GM12892 (cell line): Measurements from ENCODE around the gene CORO2A.
A peak's percentile ranks its signal among the peaks of the same experiment; 100 is the strongest.
"Not testable (repeated sequence)": the region's sequence is repeated elsewhere in the genome, so short reads cannot be mapped to it uniquely, and the experiment has no call there.

Experiments
- DNase-seq: peaks from one replicate; pipeline ENCODE4 v3.0.0; 2011; ENCODE audit not compliant: insufficient read length
- FAIRE-seq: peaks from 2 replicates; lab custom pipeline; 2011; peaks lifted over from hg19 to GRCh38; lab: Jason Lieb, UNC
- POLR2A ChIP-seq: IDR thresholded peaks from 2 replicates; pipeline ENCODE4 v1.6.1; 2011; ENCODE audit warnings: low read depth, low read length, control low read depth
- POLR2AphosphoS5 ChIP-seq: IDR thresholded peaks from 2 replicates; pipeline ENCODE4 v1.6.1; 2011; ENCODE audit warnings: low read depth, low read length, control low read depth
- TAF1 ChIP-seq: IDR thresholded peaks from 2 replicates; pipeline ENCODE4 v1.6.1; 2011; ENCODE audit warnings: low read depth, mild to moderate bottlenecking, control low read depth, low read length, borderline replicate concordance

The CORO2A gene

GRCh38 chr9:98132806-98133631 is 59.4 kb downstream of the CORO2A start:
- DNase-seq: no peak
- TF ChIP-seq POLR2A (no peak), TAF1 (no peak), POLR2AphosphoS5 (no peak)
- no peak for FAIRE-seq

- DNase-seq (no peak), FAIRE-seq (no peak)
These were observed 60.3 kb downstream of the CORO2A start for GRCh38 chr9:98132158-98132557.

GRCh38 chr9:98130576-98131228 is 61.7 kb downstream of the CORO2A start:
- DNase-seq (no peak), FAIRE-seq (no peak)
- TF ChIP-seq POLR2AphosphoS5 (no peak), POLR2A (no peak), TAF1 (no peak)

More at GRCh38 chr9:98132158-98132557, 60.3 kb downstream of the CORO2A start:
- TF ChIP-seq POLR2A (no peak), POLR2AphosphoS5 (no peak)

GRCh38 chr9:98130060-98130459 is 62.4 kb downstream of the CORO2A start:
- not testable (repeated sequence) for FAIRE-seq, DNase-seq

- DNase-seq: peak; percentile 58
- peak; percentile 89 for FAIRE-seq
- TF ChIP-seq TAF1 (no peak), POLR2A (no peak), POLR2AphosphoS5 (no peak)
These were observed 63.0 kb downstream of the CORO2A start for GRCh38 chr9:98129451-98129881.

- no peak for FAIRE-seq
- DNase-seq: no peak
- TF ChIP-seq POLR2A (no peak), POLR2AphosphoS5 (no peak), TAF1 (no peak)
These were observed 64.1 kb downstream of the CORO2A start for GRCh38 chr9:98128316-98128715.

- no peak for FAIRE-seq
- DNase-seq: no peak
- no peak for TF ChIP-seq POLR2AphosphoS5
- no peak for TF ChIP-seq TAF1
- TF ChIP-seq POLR2A: no peak
These were observed 65.2 kb downstream of the CORO2A start for GRCh38 chr9:98127226-98127625.

GRCh38 chr9:98124637-98125426 is 67.6 kb downstream of the CORO2A start:
- DNase-seq: no peak
- TF ChIP-seq TAF1 (no peak), POLR2AphosphoS5 (no peak), POLR2A (no peak)
- FAIRE-seq: no peak

GRCh38 chr9:98124091-98124490 is 68.3 kb downstream of the CORO2A start:
- DNase-seq, FAIRE-seq: not testable (repeated sequence)

GRCh38 chr9:98121058-98121457 is 71.4 kb downstream of the CORO2A start:
- TF ChIP-seq POLR2A: no peak
- TF ChIP-seq POLR2AphosphoS5: no peak
- no peak for TF ChIP-seq TAF1

GRCh38 chr9:98120476-98120875 is 72.0 kb downstream of the CORO2A start:
- no peak for TF ChIP-seq POLR2AphosphoS5
- TF ChIP-seq POLR2A: no peak
- TF ChIP-seq TAF1: no peak
- FAIRE-seq: no peak
- no peak for DNase-seq

More at GRCh38 chr9:98121058-98121457, 71.4 kb downstream of the CORO2A start:
- DNase-seq (no peak), FAIRE-seq (no peak)
